Eye (tissue), 1 donor: ENCODE results near the gene PBX1.
"Not testable (repeated sequence)": the region's sequence is repeated elsewhere in the genome, so short reads cannot be mapped to it uniquely, and the experiment has no call there.

Experiments used
- DNase-seq: peaks from one replicate; pipeline ENCODE4 v3.0.0-alpha.2; 2015

Gene PBX1

DNA sequence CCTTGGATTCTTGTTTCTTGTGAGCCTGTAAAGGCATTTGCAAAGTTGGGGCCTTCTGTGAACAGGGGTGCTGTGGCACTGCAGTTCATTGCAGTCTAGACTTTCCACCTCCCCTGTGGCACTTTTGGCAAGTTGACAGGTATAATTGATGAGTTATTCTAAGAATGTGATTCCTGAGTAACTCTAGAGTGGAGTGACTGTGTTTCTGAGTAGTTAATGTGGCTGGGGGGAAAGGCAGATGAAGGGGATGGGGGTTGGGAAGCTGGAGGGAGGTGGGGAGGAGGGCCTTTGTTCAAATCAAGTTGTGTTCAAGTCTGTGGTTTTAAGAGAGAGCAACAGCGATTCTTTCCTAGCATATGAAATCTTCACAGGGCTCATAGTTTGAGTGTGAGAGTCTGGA lies 32.9 kb downstream of the PBX1 start:
- DNase-seq = peak; percentile 64

DNA sequence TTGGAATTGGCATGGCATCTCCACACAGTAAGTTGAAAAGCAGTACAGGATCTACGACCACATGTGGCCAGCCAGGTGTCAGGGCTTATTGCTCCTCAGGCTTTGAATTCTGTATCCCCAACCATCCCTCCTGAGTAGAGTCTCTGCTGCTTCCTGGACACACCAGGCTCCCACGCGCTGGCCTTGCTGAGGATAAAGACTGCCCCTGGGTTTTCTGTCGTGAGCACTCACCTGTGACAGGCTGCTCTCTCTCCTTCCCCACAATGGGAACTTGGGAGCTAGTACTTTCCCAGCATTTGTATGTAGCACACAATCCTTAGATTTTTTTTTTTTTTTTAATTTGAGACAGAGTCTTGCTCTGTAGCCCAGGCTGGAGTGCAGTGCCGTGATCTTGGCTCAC lies 33.6 kb downstream of the PBX1 start:
- no peak for DNase-seq

DNA sequence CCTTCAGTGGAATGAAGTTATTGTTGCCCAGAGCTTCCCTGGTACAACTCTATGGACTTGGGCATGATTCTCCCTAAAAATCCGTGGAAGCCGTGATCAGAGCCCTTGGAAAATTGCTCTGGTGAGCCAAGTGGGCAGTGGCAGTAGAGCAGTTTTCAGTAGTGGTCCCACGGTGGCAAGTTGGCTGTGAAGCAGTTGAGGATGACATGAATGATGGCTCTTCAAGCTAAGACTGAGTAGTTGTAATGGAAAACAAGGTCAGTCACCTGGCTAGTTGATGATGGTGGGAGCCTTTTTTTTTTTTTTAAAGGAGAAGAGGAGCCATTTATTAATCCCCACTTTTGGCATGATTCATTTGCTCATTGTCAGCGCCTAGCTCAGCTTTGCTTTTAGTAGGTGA lies 36.2 kb downstream of the PBX1 start:
- no peak for DNase-seq

DNA sequence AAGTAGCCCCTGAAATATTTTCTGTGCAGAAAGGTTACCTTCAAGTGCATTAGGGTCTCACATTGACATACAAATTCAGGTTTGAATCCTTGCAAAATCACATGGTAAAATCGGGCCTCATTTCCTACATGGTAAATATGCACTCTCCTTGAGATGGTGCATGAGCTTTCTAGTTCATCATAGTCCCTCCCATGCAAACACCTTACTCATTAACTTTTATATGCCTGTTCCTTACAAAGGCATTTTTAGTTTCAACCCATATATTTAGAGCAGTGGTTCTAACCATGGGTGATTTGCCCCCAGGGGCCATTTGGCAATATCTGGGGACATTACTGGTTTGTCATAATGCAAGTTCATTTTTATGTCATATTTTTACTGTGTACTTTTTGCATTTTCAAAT lies 37.2 kb downstream of the PBX1 start:
- DNase-seq = no peak

DNA sequence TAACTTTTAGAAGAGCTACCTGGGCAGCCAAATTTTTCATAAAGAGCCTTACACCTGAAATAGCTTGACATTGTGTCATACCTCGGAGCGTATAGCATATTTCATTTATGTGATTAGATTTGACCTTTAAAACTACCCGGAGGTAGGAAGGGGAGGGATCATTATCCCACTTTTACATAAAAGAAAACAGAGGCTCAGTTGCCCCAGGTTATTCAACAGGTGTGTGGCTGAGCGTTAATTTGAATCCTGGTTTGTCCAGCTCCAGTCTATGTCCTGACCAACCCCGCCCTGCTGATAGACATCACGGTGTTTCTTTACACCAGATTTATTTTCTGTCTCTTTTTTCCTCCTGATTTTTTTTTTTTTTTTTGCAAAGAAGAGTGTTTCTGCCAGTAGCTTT lies 39.7 kb downstream of the PBX1 start:
- no peak for DNase-seq

- DNase-seq = no peak
Observed at GRCh38 chr1:164599272-164599671, 40.3 kb downstream of the PBX1 start.

DNA sequence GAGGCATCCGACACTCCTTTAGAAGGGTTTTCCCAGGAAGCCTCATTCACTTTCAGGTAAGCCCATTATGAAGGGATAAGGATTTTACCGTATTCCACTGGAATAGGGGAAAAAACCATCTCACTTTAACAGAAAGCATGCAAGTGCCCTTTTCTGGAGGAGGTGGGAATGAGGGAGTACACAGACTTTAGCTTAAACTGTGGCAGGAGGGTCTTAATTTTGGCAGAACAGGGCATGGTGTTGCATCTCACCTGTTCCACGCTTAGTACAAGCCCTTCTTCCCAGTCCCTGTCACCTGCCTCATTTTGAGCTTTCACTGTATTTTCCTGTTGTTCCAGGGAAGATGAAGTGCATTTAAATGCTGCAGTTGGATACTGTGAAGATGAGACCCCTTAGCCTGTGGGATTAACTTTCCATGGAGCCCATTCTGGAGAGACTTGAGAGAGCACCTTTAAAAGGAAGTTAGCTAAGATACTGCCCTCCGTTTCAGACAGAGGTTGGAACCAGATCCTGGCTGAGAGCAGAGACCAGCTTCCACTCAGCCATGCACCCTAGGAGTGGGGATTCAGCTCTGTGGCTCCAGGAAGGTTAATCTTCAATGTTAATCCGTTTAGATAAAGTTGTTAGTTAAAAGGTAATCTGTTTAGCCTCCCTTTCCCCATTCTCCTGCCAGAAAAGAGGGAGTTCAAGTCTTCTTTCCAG lies 42.6 kb downstream of the PBX1 start:
- no peak for DNase-seq

- DNase-seq = no peak
Observed at GRCh38 chr1:164602101-164602422, 43.1 kb downstream of the PBX1 start.

DNA sequence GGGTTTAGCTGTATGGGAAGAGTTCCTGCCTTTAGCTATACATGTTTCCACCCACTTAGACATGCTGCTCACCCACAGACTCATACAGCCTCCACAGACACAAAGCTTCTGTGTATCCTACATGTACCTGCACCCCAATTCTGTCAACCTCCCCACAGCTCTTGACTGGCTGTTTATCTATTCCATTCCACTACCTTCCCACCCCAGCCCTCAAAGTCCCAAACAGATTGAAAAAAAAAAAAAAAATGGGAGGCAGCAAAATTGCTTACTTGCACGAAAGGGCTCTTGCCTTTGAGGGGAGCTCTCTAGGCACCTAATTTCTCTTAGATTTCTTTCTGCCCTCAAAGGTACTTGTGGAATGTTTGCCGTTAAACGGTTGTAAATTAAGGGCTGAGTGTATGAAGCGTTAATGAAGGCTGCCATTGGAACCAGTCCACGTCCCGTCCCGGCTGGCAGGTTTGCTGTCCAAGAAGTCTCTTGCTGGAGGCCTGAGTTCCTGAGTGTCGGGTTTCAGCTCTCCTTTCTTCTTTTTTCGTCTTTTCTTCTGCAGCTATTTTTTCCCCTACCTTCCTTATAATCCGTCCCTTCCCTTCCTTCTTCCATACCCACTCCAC lies 43.6 kb downstream of the PBX1 start:
- DNase-seq = peak; percentile 79

DNA sequence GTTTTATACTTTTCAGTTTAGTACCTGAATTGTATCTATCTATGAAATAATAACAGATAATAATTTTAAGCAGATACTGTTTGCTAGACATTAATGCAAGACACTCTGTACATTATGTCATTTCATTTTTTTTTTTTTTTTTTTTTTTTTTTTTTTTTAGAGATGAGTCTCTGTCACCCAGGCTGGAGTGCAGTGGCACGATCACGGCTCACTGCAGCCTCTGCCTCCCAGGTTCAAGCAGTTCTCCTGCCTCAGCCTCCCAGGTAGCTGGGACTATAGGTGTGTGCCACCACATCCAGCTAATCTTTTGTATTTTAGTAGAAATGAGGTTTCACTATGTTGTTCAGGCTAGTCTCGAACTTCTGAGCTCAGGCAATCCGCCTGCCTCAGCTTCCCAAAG lies 44.8 kb downstream of the PBX1 start:
- DNase-seq = not testable (repeated sequence)

- DNase-seq = no peak
Observed at GRCh38 chr1:164604541-164604940, 45.6 kb downstream of the PBX1 start.

DNA sequence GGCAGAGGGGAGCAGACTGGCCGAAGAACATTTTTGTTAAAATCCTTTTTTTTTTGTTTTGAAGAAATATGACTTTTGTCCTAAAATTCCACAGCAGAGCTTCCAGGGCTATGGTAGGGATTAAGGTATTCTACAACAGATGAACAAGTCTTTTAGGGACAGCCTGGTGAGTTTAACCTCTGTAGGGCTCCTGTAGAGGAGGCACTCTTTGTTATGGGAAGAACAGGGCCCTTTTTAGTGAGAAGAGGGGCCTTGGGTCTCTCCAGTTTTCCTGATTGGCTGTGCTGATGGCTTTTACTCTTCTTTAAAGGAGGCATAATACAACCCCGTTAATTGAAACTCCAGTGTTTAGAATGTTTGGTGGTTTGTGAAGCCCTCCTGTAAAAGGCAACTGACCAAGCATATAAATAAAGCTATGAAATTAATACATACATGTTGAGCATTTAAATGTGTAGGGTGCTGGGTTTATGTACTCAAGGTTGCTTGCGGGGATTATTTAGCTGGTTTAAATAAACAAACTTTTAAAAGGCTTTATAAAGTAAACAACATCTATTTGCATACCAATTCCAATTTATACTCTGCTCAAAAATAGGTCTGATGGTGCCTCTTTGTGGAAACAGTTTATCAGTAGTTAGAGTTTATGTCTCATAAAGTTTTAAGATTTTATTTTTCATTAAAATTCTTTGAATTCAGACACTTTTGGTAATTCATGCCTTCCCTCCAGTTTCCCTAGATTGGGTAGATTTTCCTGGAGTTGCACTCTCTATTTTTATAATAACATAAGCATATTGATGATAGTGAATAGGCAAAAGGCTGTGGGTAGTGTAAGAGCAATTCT lies 46.5 kb downstream of the PBX1 start:
- no peak for DNase-seq

GRCh38 chr1:164607351-164607750 lies 48.4 kb downstream of the PBX1 start:
- DNase-seq = no peak

DNA sequence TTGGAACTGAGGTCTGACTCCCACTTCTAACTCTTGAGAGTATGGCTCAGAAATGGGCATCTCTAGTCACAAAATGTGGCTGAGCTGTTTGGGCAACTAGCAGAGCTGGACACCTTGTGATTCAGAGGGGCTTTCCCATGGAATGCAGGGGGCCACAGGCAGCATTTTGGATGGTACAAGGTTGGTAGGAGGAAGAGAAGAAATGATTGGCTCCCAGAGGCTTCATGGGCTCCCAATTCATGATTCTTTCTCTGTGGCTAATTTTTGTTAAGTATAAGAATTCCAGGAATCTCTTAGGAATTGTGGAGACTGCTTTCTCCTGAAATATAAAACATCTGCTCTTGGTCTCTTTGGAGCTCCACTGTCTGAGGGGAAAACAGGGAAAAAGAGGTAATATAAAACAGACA lies 49.7 kb downstream of the PBX1 start:
- DNase-seq = no peak

DNA sequence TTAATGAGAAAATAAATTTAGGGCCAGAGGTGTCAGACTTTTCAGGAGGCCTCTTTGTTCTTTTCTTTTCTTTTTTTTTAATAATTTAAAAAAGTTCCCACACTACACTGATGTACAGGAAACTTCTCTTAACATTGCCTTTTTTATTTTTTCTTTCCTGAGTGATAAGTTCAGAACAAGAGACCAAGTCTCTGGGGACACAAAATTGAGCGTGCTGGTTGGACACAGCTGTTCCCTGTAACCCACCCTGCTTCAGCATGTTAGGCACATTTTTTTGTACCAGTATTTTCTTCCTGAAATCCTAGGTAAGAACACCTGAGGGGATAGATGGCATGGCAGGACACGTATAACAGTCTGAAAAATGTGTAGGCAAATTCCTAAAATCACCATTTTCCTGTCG lies 50.1 kb downstream of the PBX1 start:
- peak; percentile 62 for DNase-seq

DNA sequence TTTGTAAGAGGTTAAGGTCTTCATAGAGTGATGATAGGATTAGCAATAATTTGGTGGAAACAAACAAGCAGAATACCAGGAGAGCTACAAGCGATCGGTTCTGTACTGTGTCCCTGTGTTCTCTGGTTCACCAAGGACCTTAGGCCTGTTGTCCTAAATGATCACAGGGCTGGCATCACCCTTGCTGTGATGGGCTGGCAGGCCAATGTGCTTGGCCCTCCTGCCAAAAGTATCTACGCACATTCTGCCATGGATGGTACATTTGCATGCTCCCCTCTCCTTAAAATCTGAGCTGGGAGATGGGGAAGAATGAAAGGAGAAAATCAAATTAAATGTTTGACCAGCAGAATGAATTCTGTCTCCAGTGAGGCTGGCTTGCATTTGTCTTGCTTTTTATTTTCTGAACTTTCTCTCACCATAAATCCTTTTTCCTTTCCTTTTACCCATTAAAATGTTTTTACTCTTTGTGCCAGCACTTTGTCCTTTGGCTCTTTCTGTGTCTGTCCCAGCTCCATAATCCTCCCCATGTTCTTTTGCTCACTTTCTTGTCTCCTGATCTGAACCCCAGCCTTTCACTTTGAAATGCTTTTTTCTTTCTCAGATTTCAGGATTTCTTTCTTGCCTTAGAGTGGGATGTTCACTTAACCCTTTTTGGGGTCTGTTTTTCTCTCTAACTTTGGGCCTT lies 51.7 kb downstream of the PBX1 start:
- peak; percentile 48 for DNase-seq

GRCh38 chr1:164611754-164612642 lies 53.0 kb downstream of the PBX1 start:
- DNase-seq = peak; percentile 88

DNA sequence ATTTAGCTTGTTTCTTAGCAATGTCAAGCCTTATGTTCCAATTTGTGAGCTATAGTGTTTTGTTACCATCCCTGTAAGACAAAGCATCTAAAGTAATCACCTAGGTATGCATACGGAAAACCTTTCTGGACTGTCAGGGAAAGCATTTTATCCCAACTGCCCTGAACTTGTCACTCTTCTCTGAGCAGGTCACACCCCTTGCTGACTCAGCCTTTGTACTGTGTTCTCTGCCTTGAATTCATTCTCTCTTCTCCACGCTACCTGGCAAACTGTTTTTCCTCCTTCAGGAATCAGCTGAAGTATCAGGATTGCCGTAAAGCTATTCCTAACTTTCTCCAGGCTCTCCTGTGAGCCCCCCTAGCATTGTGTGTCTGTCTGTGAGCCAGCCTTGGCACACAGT lies 54.2 kb downstream of the PBX1 start:
- DNase-seq = no peak

DNA sequence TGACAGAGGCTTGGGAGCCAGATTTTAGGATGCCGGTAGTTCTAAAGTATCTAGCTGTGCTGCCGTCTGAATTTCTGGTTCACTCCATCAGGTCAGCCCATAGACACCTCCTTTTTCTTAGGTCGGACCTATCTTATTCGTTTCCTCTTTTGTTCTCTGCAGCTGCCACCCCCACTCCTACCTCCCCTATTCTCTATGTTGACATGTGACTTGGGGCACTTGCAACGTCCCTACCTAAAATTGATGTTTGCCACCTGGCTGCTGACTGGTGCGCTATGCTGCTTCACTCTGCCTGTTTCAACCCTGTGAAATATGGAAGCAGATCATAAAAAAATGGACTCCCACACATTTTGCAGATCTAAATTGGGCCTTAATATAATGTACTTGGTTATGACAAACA lies 55.3 kb downstream of the PBX1 start:
- no peak for DNase-seq

- DNase-seq = peak; percentile 45
Observed at GRCh38 chr1:164617377-164618201, 58.6 kb downstream of the PBX1 start.

GRCh38 chr1:164618202-164618564 lies 59.2 kb downstream of the PBX1 start:
- DNase-seq = no peak
